ENCODE data around the gene TMEM143.

Gene TMEM143

GRCh38 chr19:48342414-48342738 lies 21.4 kb downstream of the TMEM143 start:
- Histone ChIP-seq H3K79me1 (ENCODE audit: low read length) (peaks cover 1% of the 10 kb centered on the region), H3K27me3 (ENCODE audit: insufficient read depth, low read length) (no peaks in the 10 kb centered on the region), H3K9ac (ENCODE audit: low read length) (no peak overlapping the region), H2BK5ac (ENCODE audit: low read depth, low read length, poor library complexity) (no peak overlapping the region), H3K4me1 (ENCODE audit: control insufficient read depth in 1 of 2, insufficient read depth in 2 of 2, low read length in 2 of 2) (peaks cover 0 to 2% of the 10 kb centered on the region in 2 experiments), H4K91ac (ENCODE audit: low read depth, low read length) (peak overlapping the region; percentile 35), H4K12ac (ENCODE audit: low read depth, low read length) (peak overlapping the region; percentile 26), H3K9me3 (ENCODE audit: insufficient read depth, low read depth, low read length) (peaks cover 2% of the 10 kb centered on the region), H3K79me2 (ENCODE audit: control insufficient read depth, insufficient read depth, low read length, poor library complexity) (no peaks in the 10 kb centered on the region), H3K14ac (ENCODE audit: low read length) (no peak overlapping the region), H3K18ac (ENCODE audit: low read length) (no peak overlapping the region), H3K36me3 (ENCODE audit: control insufficient read depth in 1 of 2, insufficient read depth in 2 of 2, low read length in 2 of 2) (peaks cover 0 to 2% of the 10 kb centered on the region in 2 experiments), H2BK120ac (ENCODE audit: insufficient read depth, low read length, poor library complexity) (no peak overlapping the region), H2AK5ac (ENCODE audit: low read length) (no peak overlapping the region), H3K4me2 (ENCODE audit: low read length) (no peak overlapping the region), H3K4me3 (ENCODE audit: low read depth, low read length) (no peak overlapping the region), H3K27ac (ENCODE audit: low read depth, low read length) (no peak overlapping the region), H2BK12ac (ENCODE audit: low read length) (peak overlapping the region; percentile 44), H2AFZ (ENCODE audit: insufficient read depth, low read length, poor library complexity) (no peak overlapping the region), H3K4ac (ENCODE audit: low read depth, low read length) (no peak overlapping the region), H3K23ac (ENCODE audit: low read length) (no peak overlapping the region), H4K8ac (ENCODE audit: low read depth, low read length) (no peak overlapping the region)
- no CpG with 5 or more reads among the region's 20 CpGs for WGBS (ENCODE audit: extremely low coverage, insufficient coverage, insufficient read length)
- DNase-seq: peak in 1 of 2 donors; percentile 17

GRCh38 chr19:48341515-48342413 lies 22.0 kb downstream of the TMEM143 start:
- Histone ChIP-seq H3K4ac (ENCODE audit: low read depth, low read length) (no peak overlapping the region), H3K4me2 (ENCODE audit: low read length) (no peak overlapping the region), H3K14ac (ENCODE audit: low read length) (no peak overlapping the region), H2BK12ac (ENCODE audit: low read length) (no peak overlapping the region), H3K4me3 (ENCODE audit: low read depth, low read length) (no peak overlapping the region), H3K23ac (ENCODE audit: low read length) (no peak overlapping the region), H2BK5ac (ENCODE audit: low read depth, low read length, poor library complexity) (no peak overlapping the region), H3K79me2 (ENCODE audit: control insufficient read depth, insufficient read depth, low read length, poor library complexity) (no peaks in the 10 kb centered on the region), H3K18ac (ENCODE audit: low read length) (no peak overlapping the region), H4K8ac (ENCODE audit: low read depth, low read length) (no peak overlapping the region), H2AFZ (ENCODE audit: insufficient read depth, low read length, poor library complexity) (no peak overlapping the region), H4K12ac (ENCODE audit: low read depth, low read length) (no peak overlapping the region), H3K27me3 (ENCODE audit: insufficient read depth, low read length) (no peaks in the 10 kb centered on the region), H4K91ac (ENCODE audit: low read depth, low read length) (no peak overlapping the region), H3K9ac (ENCODE audit: low read length) (no peak overlapping the region), H3K36me3 (ENCODE audit: control insufficient read depth in 1 of 2, insufficient read depth in 2 of 2, low read length in 2 of 2) (peaks cover 0 to 2% of the 10 kb centered on the region in 2 experiments), H3K4me1 (ENCODE audit: control insufficient read depth in 1 of 2, insufficient read depth in 2 of 2, low read length in 2 of 2) (peaks cover 0 to 2% of the 10 kb centered on the region in 2 experiments), H2BK120ac (ENCODE audit: insufficient read depth, low read length, poor library complexity) (no peak overlapping the region), H2AK5ac (ENCODE audit: low read length) (no peak overlapping the region), H3K27ac (ENCODE audit: low read depth, low read length) (no peak overlapping the region), H3K79me1 (ENCODE audit: low read length) (peaks cover 1% of the 10 kb centered on the region), H3K9me3 (ENCODE audit: insufficient read depth, low read depth, low read length) (peaks cover 2% of the 10 kb centered on the region)
- no CpG with 5 or more reads among the region's 10 CpGs for WGBS (ENCODE audit: extremely low coverage, insufficient coverage, insufficient read length)
- no peak for DNase-seq

GRCh38 chr19:48340995-48341394 lies 22.7 kb downstream of the TMEM143 start:
- no peak overlapping the region for H3K18ac ChIP-seq (ENCODE audit: low read length)
- H3K27me3 ChIP-seq (ENCODE audit: insufficient read depth, low read length): no peaks in the 10 kb centered on the region
- H3K9me3 ChIP-seq (ENCODE audit: insufficient read depth, low read depth, low read length): peaks cover 2% of the 10 kb centered on the region
- H2BK12ac ChIP-seq (ENCODE audit: low read length): no peak overlapping the region
- no peak overlapping the region for H2BK5ac ChIP-seq (ENCODE audit: low read depth, low read length, poor library complexity)
- H3K79me2 ChIP-seq (ENCODE audit: control insufficient read depth, insufficient read depth, low read length, poor library complexity): no peaks in the 10 kb centered on the region
- peaks cover 0 to 2% of the 10 kb centered on the region in 2 experiments for H3K36me3 ChIP-seq (ENCODE audit: control insufficient read depth in 1 of 2, insufficient read depth in 2 of 2, low read length in 2 of 2)
- no peak overlapping the region for H2AFZ ChIP-seq (ENCODE audit: insufficient read depth, low read length, poor library complexity)
- no peak overlapping the region for H2BK120ac ChIP-seq (ENCODE audit: insufficient read depth, low read length, poor library complexity)
- H3K14ac ChIP-seq (ENCODE audit: low read length): no peak overlapping the region
- no peak overlapping the region for H4K12ac ChIP-seq (ENCODE audit: low read depth, low read length)
- no peak for DNase-seq
- no peak overlapping the region for H2AK5ac ChIP-seq (ENCODE audit: low read length)
- no peak overlapping the region for H3K27ac ChIP-seq (ENCODE audit: low read depth, low read length)
- H4K8ac ChIP-seq (ENCODE audit: low read depth, low read length): no peak overlapping the region
- peaks cover 1% of the 10 kb centered on the region for H3K79me1 ChIP-seq (ENCODE audit: low read length)
- H4K91ac ChIP-seq (ENCODE audit: low read depth, low read length): no peak overlapping the region
- peaks cover 0 to 2% of the 10 kb centered on the region in 2 experiments for H3K4me1 ChIP-seq (ENCODE audit: control insufficient read depth in 1 of 2, insufficient read depth in 2 of 2, low read length in 2 of 2)
- no peak overlapping the region for H3K4ac ChIP-seq (ENCODE audit: low read depth, low read length)
- no peak overlapping the region for H3K4me2 ChIP-seq (ENCODE audit: low read length)
- no CpG with 5 or more reads among the region's 11 CpGs for WGBS (ENCODE audit: extremely low coverage, insufficient coverage, insufficient read length)
- no peak overlapping the region for H3K9ac ChIP-seq (ENCODE audit: low read length)
- H3K23ac ChIP-seq (ENCODE audit: low read length): no peak overlapping the region
- no peak overlapping the region for H3K4me3 ChIP-seq (ENCODE audit: low read depth, low read length)

- H3K79me1 ChIP-seq (ENCODE audit: low read length): peaks cover 3% of the 10 kb centered on the region
- H2BK12ac ChIP-seq (ENCODE audit: low read length): no peak overlapping the region
- no peak overlapping the region for H3K23ac ChIP-seq (ENCODE audit: low read length)
- no peaks in the 10 kb centered on the region for H3K79me2 ChIP-seq (ENCODE audit: control insufficient read depth, insufficient read depth, low read length, poor library complexity)
- no peak overlapping the region for H3K9ac ChIP-seq (ENCODE audit: low read length)
- no peak overlapping the region for H2BK5ac ChIP-seq (ENCODE audit: low read depth, low read length, poor library complexity)
- peaks cover 0 to 2% of the 10 kb centered on the region in 2 experiments for H3K36me3 ChIP-seq (ENCODE audit: control insufficient read depth in 1 of 2, insufficient read depth in 2 of 2, low read length in 2 of 2)
- H3K4me3 ChIP-seq (ENCODE audit: low read depth, low read length): no peak overlapping the region
- no peak overlapping the region for H3K27ac ChIP-seq (ENCODE audit: low read depth, low read length)
- H2AFZ ChIP-seq (ENCODE audit: insufficient read depth, low read length, poor library complexity): no peak overlapping the region
- no peak overlapping the region for H3K18ac ChIP-seq (ENCODE audit: low read length)
- H4K8ac ChIP-seq (ENCODE audit: low read depth, low read length): no peak overlapping the region
- no peak overlapping the region for H3K14ac ChIP-seq (ENCODE audit: low read length)
- no peak overlapping the region for H3K4ac ChIP-seq (ENCODE audit: low read depth, low read length)
- H2AK5ac ChIP-seq (ENCODE audit: low read length): no peak overlapping the region
- H2BK120ac ChIP-seq (ENCODE audit: insufficient read depth, low read length, poor library complexity): no peak overlapping the region
- DNase-seq: peak in 1 of 2 donors; percentile 9
- no peak overlapping the region for H4K12ac ChIP-seq (ENCODE audit: low read depth, low read length)
- H3K9me3 ChIP-seq (ENCODE audit: insufficient read depth, low read depth, low read length): peaks cover 2% of the 10 kb centered on the region
- no peaks in the 10 kb centered on the region for H3K27me3 ChIP-seq (ENCODE audit: insufficient read depth, low read length)
- WGBS (ENCODE audit: extremely low coverage, insufficient coverage, insufficient read length): no CpG with 5 or more reads among the region's 14 CpGs
- no peak overlapping the region for H3K4me2 ChIP-seq (ENCODE audit: low read length)
- H3K4me1 ChIP-seq (ENCODE audit: control insufficient read depth in 1 of 2, insufficient read depth in 2 of 2, low read length in 2 of 2): peaks cover 2 to 4% of the 10 kb centered on the region in 2 experiments
- peak overlapping the region; percentile 2 for H4K91ac ChIP-seq (ENCODE audit: low read depth, low read length)
These were observed 24.8 kb downstream of the TMEM143 start for GRCh38 chr19:48338802-48339503.
